Body of pancreas (tissue), 4 donors: ENCODE measurements around the gene MAGEF1.

Experiments
- POLR2A ChIP-seq, 3 donors: fragments of 450-650 bp; IDR thresholded peaks; one replicate each; pipeline ENCODE4 v1.6.1; 2016; ENCODE audit warnings: antibody characterized with exemption in 3 of 3, mild to moderate bottlenecking in 2 of 3
- TF ChIP-seq, protein P1 (sequence below), 7 experiments: fragments of 450-650 bp in 4 of 7; fragments of 200-600 bp in 3 of 7; sonication (generic) in 3 of 7; IDR thresholded peaks; one replicate each; pipeline ENCODE4 v1.5.1; 2016 to 2019; ENCODE audit warnings: antibody characterized with exemption in 7 of 7

DNA sequence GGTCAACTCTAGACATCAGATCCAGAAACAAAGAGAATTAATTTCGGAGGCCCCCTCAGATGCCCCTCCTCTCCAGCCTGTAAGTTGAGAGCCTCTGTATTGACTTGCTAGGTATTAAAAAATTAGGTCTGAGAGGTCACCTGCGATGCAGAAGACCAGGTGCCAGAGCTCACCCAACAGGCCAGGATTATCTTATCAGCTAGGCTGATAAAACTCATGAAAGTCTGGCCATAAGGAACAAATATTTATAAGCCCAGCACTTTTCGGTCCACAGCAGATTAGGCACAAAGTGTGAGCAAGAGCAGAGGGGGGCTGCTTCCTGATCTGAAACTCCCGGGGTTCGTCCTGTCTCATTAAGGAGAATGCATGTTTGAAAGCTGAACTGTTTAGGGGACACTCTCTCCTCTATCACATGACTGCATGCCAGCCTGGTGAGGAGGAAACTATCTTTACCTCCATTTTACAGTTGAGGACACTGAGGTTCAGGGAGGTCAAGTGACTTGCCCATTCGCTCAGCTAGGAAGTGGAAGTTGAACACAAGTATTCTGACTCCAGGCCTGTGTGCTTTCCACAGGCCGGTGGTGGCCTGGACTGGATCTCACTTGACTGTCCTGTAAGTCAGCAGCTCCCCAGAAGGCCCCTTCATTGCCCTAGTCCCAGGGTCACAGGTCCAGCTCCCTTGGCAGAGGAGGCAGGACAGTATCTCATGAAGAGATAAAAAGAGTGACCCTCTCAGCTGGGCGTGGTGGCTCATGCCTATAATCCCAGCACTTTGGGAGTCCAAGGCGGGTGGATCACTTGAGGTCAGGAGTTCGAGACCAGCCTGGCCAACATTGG, 39.6 kb upstream of the MAGEF1 start:
- TF ChIP-seq, protein P1, sequence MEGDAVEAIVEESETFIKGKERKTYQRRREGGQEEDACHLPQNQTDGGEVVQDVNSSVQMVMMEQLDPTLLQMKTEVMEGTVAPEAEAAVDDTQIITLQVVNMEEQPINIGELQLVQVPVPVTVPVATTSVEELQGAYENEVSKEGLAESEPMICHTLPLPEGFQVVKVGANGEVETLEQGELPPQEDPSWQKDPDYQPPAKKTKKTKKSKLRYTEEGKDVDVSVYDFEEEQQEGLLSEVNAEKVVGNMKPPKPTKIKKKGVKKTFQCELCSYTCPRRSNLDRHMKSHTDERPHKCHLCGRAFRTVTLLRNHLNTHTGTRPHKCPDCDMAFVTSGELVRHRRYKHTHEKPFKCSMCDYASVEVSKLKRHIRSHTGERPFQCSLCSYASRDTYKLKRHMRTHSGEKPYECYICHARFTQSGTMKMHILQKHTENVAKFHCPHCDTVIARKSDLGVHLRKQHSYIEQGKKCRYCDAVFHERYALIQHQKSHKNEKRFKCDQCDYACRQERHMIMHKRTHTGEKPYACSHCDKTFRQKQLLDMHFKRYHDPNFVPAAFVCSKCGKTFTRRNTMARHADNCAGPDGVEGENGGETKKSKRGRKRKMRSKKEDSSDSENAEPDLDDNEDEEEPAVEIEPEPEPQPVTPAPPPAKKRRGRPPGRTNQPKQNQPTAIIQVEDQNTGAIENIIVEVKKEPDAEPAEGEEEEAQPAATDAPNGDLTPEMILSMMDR (IDR thresholded peaks at IDR 0.05): no peak
- peak in 1 of 3 donors; percentile 15 for TF ChIP-seq POLR2A (IDR thresholded peaks at IDR 0.05)
